Neural cell (in vitro differentiated cells): ENCODE results near the gene FYCO1. TPM values are rescaled to one million over a fixed set of nuclear protein-coding genes. Genes with fewer than 3 reads are reported as not detected.

ENCODE experiments used
- H2AFZ ChIP-seq: fragments of 200-600, 300-800 bp; sonication (generic), shearing (Covaris generic); 2 replicates; pipeline ENCODE4 v1.6.0; 2014; ENCODE audit warnings: low read depth, mild to moderate bottlenecking, antibody characterized with exemption, low read length, moderate library complexity
- H3F3A ChIP-seq: fragments of 200-600 bp; shearing (Covaris generic); 2 replicates; pipeline ENCODE4 v1.6.1; 2016; ENCODE audit warnings: mild to moderate bottlenecking, moderate library complexity, mixed read lengths, antibody characterized with exemption, low read length; ENCODE audit not compliant: insufficient read depth, poor library complexity, severe bottlenecking
- H3K27ac ChIP-seq: fragments of 200-600, 300-800 bp; sonication (generic), shearing (Covaris generic); 2 replicates; pipeline ENCODE4 v1.5.1; 2014; ENCODE audit warnings: mild to moderate bottlenecking, low read length, moderate library complexity
- H3K27me3 ChIP-seq: fragments of 300-800, 200-600 bp; sonication (generic), shearing (Covaris generic); 2 replicates; pipeline ENCODE4 v1.6.0; 2014; ENCODE audit warnings: mild to moderate bottlenecking, low read depth, low read length, moderate library complexity; ENCODE audit not compliant: insufficient read depth
- H3K36me3 ChIP-seq: fragments of 300-800, 200-600 bp; sonication (generic), shearing (Covaris generic); 2 replicates; pipeline ENCODE4 v1.5.1; 2014; ENCODE audit warnings: mild to moderate bottlenecking, antibody characterized with exemption, low read length, moderate library complexity; ENCODE audit not compliant: insufficient read depth
- H3K4me2 ChIP-seq: fragments of 300-800, 200-600 bp; sonication (generic), shearing (Covaris generic); 2 replicates; pipeline ENCODE4 v1.6.0; 2014; ENCODE audit warnings: mild to moderate bottlenecking, low read length
- H3K4me3 ChIP-seq: fragments of 300-800, 200-600 bp; sonication (generic), shearing (Covaris generic); 2 replicates; pipeline ENCODE4 v1.5.1; 2014; ENCODE audit warnings: mild to moderate bottlenecking, low read length, moderate library complexity
- H3K79me2 ChIP-seq: fragments of 200-600 bp; shearing (Covaris generic); replicated peaks from 2 replicates; pipeline ENCODE4 v1.6.0; 2014; ENCODE audit warnings: mild to moderate bottlenecking, low read length, moderate library complexity; ENCODE audit not compliant: insufficient read depth
- H3K9ac ChIP-seq: fragments of 300-800, 200-600 bp; sonication (generic), shearing (Covaris generic); 2 replicates; pipeline ENCODE4 v1.6.1; 2016; ENCODE audit warnings: mild to moderate bottlenecking, low read length, mixed read lengths
- H3K9me2 ChIP-seq: fragments of 200-600 bp; shearing (Covaris generic); 2 replicates; pipeline ENCODE4 v1.6.1; 2016; ENCODE audit warnings: mild to moderate bottlenecking, low read length, mixed read lengths; ENCODE audit not compliant: insufficient read depth
- H3K9me3 ChIP-seq: fragments of 200-600, 300-800 bp; sonication (generic), shearing (Covaris generic); 2 replicates; pipeline ENCODE4 v1.6.1; 2016; ENCODE audit warnings: mild to moderate bottlenecking, mixed run types, low read length, moderate library complexity, mixed read lengths
- H4K20me1 ChIP-seq: fragments of 200-600 bp; shearing (Covaris generic); 2 replicates; pipeline ENCODE4 v1.6.1; 2016; ENCODE audit warnings: mild to moderate bottlenecking, mixed run types; ENCODE audit not compliant: insufficient read depth
- EP300 ChIP-seq: fragments of 450-650 bp; conservative IDR thresholded peaks from 2 replicates; pipeline ENCODE4 v1.6.1; 2014; ENCODE audit warnings: antibody characterized with exemption, mild to moderate bottlenecking, moderate library complexity; ENCODE audit not compliant: poor library complexity, severe bottlenecking
- EZH2 ChIP-seq: fragments of 200-600, 300-800 bp; shearing (Covaris generic), sonication (generic); IDR thresholded peaks from 2 replicates; pipeline ENCODE4 v1.6.1; 2014; ENCODE audit warnings: antibody characterized with exemption, low read length, borderline replicate concordance, mild to moderate bottlenecking; ENCODE audit not compliant: insufficient read depth, poor library complexity, severe bottlenecking
- MXI1 ChIP-seq: fragments of 450-650 bp; conservative IDR thresholded peaks from 2 replicates; pipeline ENCODE4 v1.6.1; 2014; ENCODE audit warnings: antibody characterized with exemption, mild to moderate bottlenecking; ENCODE audit not compliant: poor library complexity, severe bottlenecking
- POLR2AphosphoS5 ChIP-seq: IDR thresholded peaks from 2 replicates; pipeline ENCODE4 v1.6.1; 2012
- RAD21 ChIP-seq: fragments of 450-650 bp; conservative IDR thresholded peaks from 2 replicates; pipeline ENCODE4 v1.6.1; 2014; ENCODE audit warnings: antibody characterized with exemption, mild to moderate bottlenecking, moderate library complexity
- SMC3 ChIP-seq: fragments of 450-650 bp; conservative IDR thresholded peaks from 2 replicates; pipeline ENCODE4 v1.6.1; 2014; ENCODE audit warnings: antibody characterized with exemption, mild to moderate bottlenecking, moderate library complexity; ENCODE audit not compliant: poor library complexity
- TAF1 ChIP-seq: IDR thresholded peaks from 2 replicates; pipeline ENCODE4 v1.6.1; 2012; ENCODE audit warnings: low read depth
- polyA plus RNA-seq: library from polyadenylated mRNA; depleted of rRNA; stranded (reverse); fragments of >200 nt; gene quantifications from 2 replicates; pipeline ENCODE4 v1.2.3, GENCODE V29; 2014
- TF ChIP-seq, protein P1 (sequence below): fragments of 450-650 bp; IDR thresholded peaks from 2 replicates; pipeline ENCODE4 v1.5.1; 2014; ENCODE audit warnings: antibody characterized with exemption, mild to moderate bottlenecking, moderate library complexity; ENCODE audit not compliant: poor library complexity, severe bottlenecking
- TF ChIP-seq, protein P2 (sequence below): IDR thresholded peaks from 2 replicates; pipeline ENCODE4 v1.6.1; 2012; ENCODE audit warnings: borderline replicate concordance

The FYCO1 gene
- polyA plus RNA-seq, 1 donor from 2014 or later = 0.12 TPM

DNA sequence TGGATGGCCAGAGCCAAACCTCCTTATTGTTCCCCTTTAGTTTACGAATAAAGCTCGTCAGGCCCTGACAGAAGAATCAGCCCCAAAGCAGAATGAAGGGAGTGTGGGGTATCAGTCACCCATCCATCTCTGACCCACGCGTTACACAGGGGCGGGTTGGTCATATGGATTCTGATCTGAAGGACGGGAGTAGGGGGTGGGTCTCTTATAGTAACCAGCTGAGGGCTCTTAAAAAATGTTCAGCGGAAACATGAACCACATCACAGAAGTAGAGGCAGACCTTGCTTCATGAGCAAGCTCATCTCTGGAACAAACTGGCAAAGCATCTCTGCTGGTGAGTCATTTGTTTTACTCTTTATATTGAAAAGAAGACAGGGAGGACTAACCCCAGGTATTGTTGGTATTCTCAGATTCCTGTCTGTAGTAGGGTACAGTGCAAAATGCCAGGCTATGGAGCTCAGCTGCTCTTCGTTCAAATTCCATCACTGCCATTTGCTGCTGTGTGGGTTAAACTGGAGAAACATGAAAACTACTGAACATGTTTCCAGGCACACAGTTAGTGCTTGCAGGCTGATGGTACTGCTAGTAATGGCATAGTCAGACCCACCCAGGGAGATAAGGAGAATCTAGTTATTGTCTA, 52.3 kb downstream of the FYCO1 start, which contains the start of gene CXCR6:
Gene CXCR6, plus strand, starts transcription at position 258 of the 640 bp plus-strand sequence. CDS start 3,018 bp downstream, outside the sequence.
- no peaks in the 10 kb centered on the region for H3K36me3 ChIP-seq
- H4K20me1 ChIP-seq = no peaks in the 10 kb centered on the region
- H3K4me2 ChIP-seq = no peak within 1 kb of the TSS
- H2AFZ ChIP-seq = no peak within 1 kb of the TSS
- H3K27me3 ChIP-seq = no peaks in the 10 kb centered on the region
- no peak within 1 kb of the TSS for H3K9ac ChIP-seq
- H3K9me2 ChIP-seq = no peaks in the 10 kb centered on the region
- no peaks in the 10 kb centered on the region for H3F3A ChIP-seq
- TF ChIP-seq POLR2AphosphoS5 (no peak), SMC3 (no peak), TAF1 (no peak), MXI1 (no peak), EP300 (no peak), EZH2 (no peak), RAD21 (no peak)
- TF ChIP-seq, protein P1, sequence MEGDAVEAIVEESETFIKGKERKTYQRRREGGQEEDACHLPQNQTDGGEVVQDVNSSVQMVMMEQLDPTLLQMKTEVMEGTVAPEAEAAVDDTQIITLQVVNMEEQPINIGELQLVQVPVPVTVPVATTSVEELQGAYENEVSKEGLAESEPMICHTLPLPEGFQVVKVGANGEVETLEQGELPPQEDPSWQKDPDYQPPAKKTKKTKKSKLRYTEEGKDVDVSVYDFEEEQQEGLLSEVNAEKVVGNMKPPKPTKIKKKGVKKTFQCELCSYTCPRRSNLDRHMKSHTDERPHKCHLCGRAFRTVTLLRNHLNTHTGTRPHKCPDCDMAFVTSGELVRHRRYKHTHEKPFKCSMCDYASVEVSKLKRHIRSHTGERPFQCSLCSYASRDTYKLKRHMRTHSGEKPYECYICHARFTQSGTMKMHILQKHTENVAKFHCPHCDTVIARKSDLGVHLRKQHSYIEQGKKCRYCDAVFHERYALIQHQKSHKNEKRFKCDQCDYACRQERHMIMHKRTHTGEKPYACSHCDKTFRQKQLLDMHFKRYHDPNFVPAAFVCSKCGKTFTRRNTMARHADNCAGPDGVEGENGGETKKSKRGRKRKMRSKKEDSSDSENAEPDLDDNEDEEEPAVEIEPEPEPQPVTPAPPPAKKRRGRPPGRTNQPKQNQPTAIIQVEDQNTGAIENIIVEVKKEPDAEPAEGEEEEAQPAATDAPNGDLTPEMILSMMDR = no peak
- TF ChIP-seq, protein P2, sequence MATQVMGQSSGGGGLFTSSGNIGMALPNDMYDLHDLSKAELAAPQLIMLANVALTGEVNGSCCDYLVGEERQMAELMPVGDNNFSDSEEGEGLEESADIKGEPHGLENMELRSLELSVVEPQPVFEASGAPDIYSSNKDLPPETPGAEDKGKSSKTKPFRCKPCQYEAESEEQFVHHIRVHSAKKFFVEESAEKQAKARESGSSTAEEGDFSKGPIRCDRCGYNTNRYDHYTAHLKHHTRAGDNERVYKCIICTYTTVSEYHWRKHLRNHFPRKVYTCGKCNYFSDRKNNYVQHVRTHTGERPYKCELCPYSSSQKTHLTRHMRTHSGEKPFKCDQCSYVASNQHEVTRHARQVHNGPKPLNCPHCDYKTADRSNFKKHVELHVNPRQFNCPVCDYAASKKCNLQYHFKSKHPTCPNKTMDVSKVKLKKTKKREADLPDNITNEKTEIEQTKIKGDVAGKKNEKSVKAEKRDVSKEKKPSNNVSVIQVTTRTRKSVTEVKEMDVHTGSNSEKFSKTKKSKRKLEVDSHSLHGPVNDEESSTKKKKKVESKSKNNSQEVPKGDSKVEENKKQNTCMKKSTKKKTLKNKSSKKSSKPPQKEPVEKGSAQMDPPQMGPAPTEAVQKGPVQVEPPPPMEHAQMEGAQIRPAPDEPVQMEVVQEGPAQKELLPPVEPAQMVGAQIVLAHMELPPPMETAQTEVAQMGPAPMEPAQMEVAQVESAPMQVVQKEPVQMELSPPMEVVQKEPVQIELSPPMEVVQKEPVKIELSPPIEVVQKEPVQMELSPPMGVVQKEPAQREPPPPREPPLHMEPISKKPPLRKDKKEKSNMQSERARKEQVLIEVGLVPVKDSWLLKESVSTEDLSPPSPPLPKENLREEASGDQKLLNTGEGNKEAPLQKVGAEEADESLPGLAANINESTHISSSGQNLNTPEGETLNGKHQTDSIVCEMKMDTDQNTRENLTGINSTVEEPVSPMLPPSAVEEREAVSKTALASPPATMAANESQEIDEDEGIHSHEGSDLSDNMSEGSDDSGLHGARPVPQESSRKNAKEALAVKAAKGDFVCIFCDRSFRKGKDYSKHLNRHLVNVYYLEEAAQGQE = no peak
- H3K27ac ChIP-seq = no peak within 1 kb of the TSS
- no peaks in the 10 kb centered on the region for H3K9me3 ChIP-seq
- H3K79me2 ChIP-seq = no peaks in the 10 kb centered on the region
- no peak within 1 kb of the TSS for H3K4me3 ChIP-seq

DNA sequence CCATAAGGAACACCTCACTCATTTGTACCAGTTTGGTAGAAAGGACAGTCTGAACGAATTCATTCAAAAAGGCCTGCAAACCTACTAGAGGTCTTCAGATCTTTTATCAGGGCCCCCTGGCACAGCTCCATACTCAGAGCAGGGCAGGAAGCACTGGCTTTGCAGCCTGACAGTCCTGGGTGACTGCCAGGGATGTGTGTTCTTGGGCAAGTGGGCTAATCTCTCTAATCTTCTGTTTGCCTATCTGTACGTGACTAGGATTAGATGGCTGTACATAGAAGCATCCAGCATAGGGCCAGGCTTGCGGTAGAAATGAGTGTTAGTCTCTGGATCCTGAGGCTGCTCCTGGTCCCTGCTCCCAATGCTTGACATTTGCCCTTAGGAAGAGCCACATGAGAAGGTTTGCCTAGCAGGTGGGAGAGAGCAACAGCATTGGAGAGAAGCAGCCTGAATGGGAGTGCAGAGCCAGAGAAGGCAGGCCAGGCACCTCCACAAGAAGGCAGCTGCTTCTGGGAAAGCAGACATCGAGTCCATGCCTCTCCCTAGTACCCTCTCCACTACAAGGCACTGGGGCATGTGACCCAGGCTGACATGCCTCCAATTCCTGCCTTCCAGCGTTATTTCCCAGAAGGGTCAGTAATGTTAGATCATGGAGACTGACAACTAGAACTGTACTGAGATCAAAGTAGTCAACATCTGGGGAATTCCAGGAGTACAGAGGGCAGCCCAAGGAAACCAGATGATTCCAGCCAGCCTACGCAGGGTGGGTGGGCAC, 53.4 kb downstream of the FYCO1 start:
- no peak for TF ChIP-seq RAD21
- TF ChIP-seq TAF1 = no peak
- TF ChIP-seq, protein P2 = no peak
- TF ChIP-seq MXI1 = no peak
- no peak for TF ChIP-seq EZH2

More for the DNA sequence above, 53.4 kb downstream of the FYCO1 start:
- Histone ChIP-seq H2AFZ (no peak overlapping the region), H3K9ac (no peak overlapping the region), H3K4me3 (no peak overlapping the region), H3K27me3 (no peaks in the 10 kb centered on the region), H3K79me2 (no peaks in the 10 kb centered on the region), H3K4me2 (no peak overlapping the region), H4K20me1 (no peaks in the 10 kb centered on the region), H3K9me3 (no peaks in the 10 kb centered on the region), H3K27ac (no peak overlapping the region), H3F3A (no peaks in the 10 kb centered on the region), H3K36me3 (no peaks in the 10 kb centered on the region), H3K9me2 (no peaks in the 10 kb centered on the region)
